PC-3 (cell line): ENCODE measurements around the gene KCNJ5. TPM values are rescaled to one million over a fixed set of nuclear protein-coding genes. Genes with fewer than 3 reads are reported as not detected.
A peak's percentile ranks its signal among the peaks of the same experiment; 100 is the strongest.

Source experiments
- ATAC-seq: fragments of 200-7000 bp; cut with Tn5 transposase; 2 replicates; pipeline ENCODE4 v1.9.1; 2020; ENCODE audit warnings: mild to moderate bottlenecking, moderate library complexity
- BruUV-seq: library from RNA; stranded (reverse); fragments of 400-500 nt; replicated peaks from 2 replicates; lab custom pipeline; 2021; lab: Mats Ljungman, UMichigan
- CTCF ChIA-PET: fragments of 300-600 bp; sonication (Branson Sonifier 250); formaldehyde crosslinking; loops from one replicate; lab custom pipeline; 2022; ENCODE audit warnings: antibody characterized with exemption; lab: Charles Lee
- POLR2A ChIA-PET: fragments of 300-600 bp; sonication (Branson Sonifier 250); formaldehyde crosslinking; loops from one replicate; lab custom pipeline; 2022; ENCODE audit warnings: antibody characterized with exemption; ENCODE audit not compliant: unreplicated experiment; lab: Charles Lee
- DNase-seq: peaks from one replicate; pipeline ENCODE4 v3.0.0-alpha.2; 2015
- H2AFZ ChIP-seq: fragments of 300-600 bp; sonication (generic); 2 replicates; pipeline ENCODE4 v1.6.0; 2016; ENCODE audit warnings: antibody characterized with exemption, low read length
- H3F3A ChIP-seq: fragments of 300-600 bp; sonication (generic); one replicate; pipeline ENCODE4 v1.6.0; 2017; ENCODE audit warnings: antibody characterized with exemption, low read length, control low read depth, mild to moderate bottlenecking; ENCODE audit not compliant: unreplicated experiment
- H3K27ac ChIP-seq: fragments of 300-600 bp; sonication (generic); 2 replicates; pipeline ENCODE4 v1.5.1; 2016; ENCODE audit warnings: mild to moderate bottlenecking, low read length
- H3K27me3 ChIP-seq: fragments of 300-600 bp; sonication (generic); 2 replicates; pipeline ENCODE4 v1.6.1; 2016; ENCODE audit warnings: low read length, mixed read lengths
- H3K36me3 ChIP-seq: fragments of 300-600 bp; sonication (generic); 2 replicates; pipeline ENCODE4 v1.6.1; 2016; ENCODE audit warnings: low read depth, mixed run types, low read length, mixed read lengths
- H3K4me1 ChIP-seq: fragments of 300-600 bp; sonication (generic); 2 replicates; pipeline ENCODE4 v1.5.1; 2016; ENCODE audit warnings: low read length; ENCODE audit not compliant: insufficient read depth
- H3K4me2 ChIP-seq: fragments of 300-600 bp; sonication (generic); 2 replicates; pipeline ENCODE4 v1.6.0; 2016; ENCODE audit warnings: low read length
- H3K4me3 ChIP-seq: fragments of 300-600 bp; sonication (generic); 2 replicates; pipeline ENCODE4 v1.5.1; 2016; ENCODE audit warnings: mild to moderate bottlenecking, low read length, mixed read lengths
- H3K79me2 ChIP-seq: fragments of 300-600 bp; sonication (generic); 2 replicates; pipeline ENCODE4 v1.6.1; 2017; ENCODE audit warnings: low read length, mixed read lengths
- H3K9ac ChIP-seq: fragments of 300-600 bp; sonication (generic); 2 replicates; pipeline ENCODE4 v1.6.0; 2016; ENCODE audit warnings: mild to moderate bottlenecking, low read length
- H3K9me2 ChIP-seq: fragments of 300-600 bp; sonication (generic); replicated peaks from 2 replicates; pipeline ENCODE4 v1.6.1; 2016; ENCODE audit warnings: mixed run types, low read length, mixed read lengths
- H3K9me3 ChIP-seq: fragments of 300-600 bp; sonication (generic); 2 replicates; pipeline ENCODE4 v1.6.1; 2016; ENCODE audit warnings: low read length, mixed read lengths
- H4K20me1 ChIP-seq: fragments of 300-600 bp; sonication (generic); 2 replicates; pipeline ENCODE4 v1.6.1; 2016; ENCODE audit warnings: low read length, mixed read lengths
- EZH2 ChIP-seq: fragments of 300-600 bp; sonication (generic); IDR thresholded peaks from one replicate; pipeline ENCODE4 v1.6.1; 2017; ENCODE audit warnings: antibody characterized with exemption, mild to moderate bottlenecking, low read length; ENCODE audit not compliant: unreplicated experiment
- EZH2phosphoT487 ChIP-seq: fragments of 300-600 bp; sonication (generic); IDR thresholded peaks from 2 replicates; pipeline ENCODE4 v1.6.1; 2018; ENCODE audit warnings: mild to moderate bottlenecking, antibody characterized with exemption, low read length, borderline replicate concordance
- intact Hi-C: fragments of 100-400 bp; cut with micrococcal nuclease; formaldehyde crosslinking; loops from 2 replicates; pipeline ENCODE4 v1.9.0; 2023
- total RNA-seq: library from RNA; depleted of rRNA; stranded (reverse); fragments of >200 nt; gene quantifications from 2 replicates; pipeline ENCODE4 v1.2.3, GENCODE V29; 2014
- TF ChIP-seq, protein P1 (sequence below): fragments of 300-600 bp; sonication (generic); conservative IDR thresholded peaks from 2 replicates; pipeline ENCODE4 v1.5.1; 2017; ENCODE audit warnings: antibody characterized with exemption, low read depth, mild to moderate bottlenecking, low read length

Gene KCNJ5
- total RNA-seq, 1 experiment from 2014 or later = not detected

GRCh38 chr11:128925250-128925600 is 34.1 kb downstream of the KCNJ5 start:
- no peak overlapping the region for H3K4me3 ChIP-seq
- no peak overlapping the region for H2AFZ ChIP-seq
- DNase-seq (no peak), ATAC-seq (no peak)
- H3K4me2 ChIP-seq = no peak overlapping the region
- no peaks in the 10 kb centered on the region for H3K9me3 ChIP-seq
- POLR2A ChIA-PET = no interaction called here
- H3K27me3 ChIP-seq = peaks cover 13% of the 10 kb centered on the region
- TF ChIP-seq EZH2 (no peak), EZH2phosphoT487 (no peak)
- TF ChIP-seq, protein P1, sequence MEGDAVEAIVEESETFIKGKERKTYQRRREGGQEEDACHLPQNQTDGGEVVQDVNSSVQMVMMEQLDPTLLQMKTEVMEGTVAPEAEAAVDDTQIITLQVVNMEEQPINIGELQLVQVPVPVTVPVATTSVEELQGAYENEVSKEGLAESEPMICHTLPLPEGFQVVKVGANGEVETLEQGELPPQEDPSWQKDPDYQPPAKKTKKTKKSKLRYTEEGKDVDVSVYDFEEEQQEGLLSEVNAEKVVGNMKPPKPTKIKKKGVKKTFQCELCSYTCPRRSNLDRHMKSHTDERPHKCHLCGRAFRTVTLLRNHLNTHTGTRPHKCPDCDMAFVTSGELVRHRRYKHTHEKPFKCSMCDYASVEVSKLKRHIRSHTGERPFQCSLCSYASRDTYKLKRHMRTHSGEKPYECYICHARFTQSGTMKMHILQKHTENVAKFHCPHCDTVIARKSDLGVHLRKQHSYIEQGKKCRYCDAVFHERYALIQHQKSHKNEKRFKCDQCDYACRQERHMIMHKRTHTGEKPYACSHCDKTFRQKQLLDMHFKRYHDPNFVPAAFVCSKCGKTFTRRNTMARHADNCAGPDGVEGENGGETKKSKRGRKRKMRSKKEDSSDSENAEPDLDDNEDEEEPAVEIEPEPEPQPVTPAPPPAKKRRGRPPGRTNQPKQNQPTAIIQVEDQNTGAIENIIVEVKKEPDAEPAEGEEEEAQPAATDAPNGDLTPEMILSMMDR = no peak
- no peak overlapping the region for H3K9ac ChIP-seq
- no peak overlapping the region for H3K27ac ChIP-seq
- H3F3A ChIP-seq = no peaks in the 10 kb centered on the region
- no peaks in the 10 kb centered on the region for H3K36me3 ChIP-seq
- no peaks in the 10 kb centered on the region for H4K20me1 ChIP-seq
- intact Hi-C loops = no loop called here
- CTCF ChIA-PET = no interaction called here
- H3K79me2 ChIP-seq = no peaks in the 10 kb centered on the region
- H3K4me1 ChIP-seq = 0 out of 2 replicates have a peak, but pooled peaks cover 6% of the 10 kb centered on the region
- H3K9me2 ChIP-seq = no peaks in the 10 kb centered on the region
- no TSS peak for BruUV-seq

DNA sequence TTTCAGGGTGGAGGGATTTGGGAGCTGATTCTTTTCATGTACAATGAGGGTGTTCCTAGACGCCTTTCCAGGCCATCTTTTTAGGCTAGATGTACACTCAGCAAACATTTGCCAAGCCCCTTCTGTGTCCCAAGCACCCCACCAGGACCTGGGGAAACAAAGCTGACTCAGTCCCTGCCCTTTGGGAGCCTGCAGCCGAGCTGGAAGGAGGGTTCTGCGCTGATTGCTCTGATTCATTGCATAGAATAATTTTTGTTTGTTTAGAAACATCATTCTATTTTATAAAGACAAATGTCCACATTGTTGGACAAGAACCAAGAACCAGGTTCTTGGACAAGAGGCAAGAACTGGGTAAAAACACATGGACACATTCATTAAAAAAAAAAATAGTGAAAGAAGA is 34.8 kb downstream of the KCNJ5 start:
- no TSS peak for BruUV-seq
- H3K9me2 ChIP-seq = no peaks in the 10 kb centered on the region
- intact Hi-C loops = no loop called here
- DNase-seq (peak; percentile 33), ATAC-seq (peak; percentile 64)
- TF ChIP-seq, protein P1 = no peak
- no peak for TF ChIP-seq EZH2
- no peak for TF ChIP-seq EZH2phosphoT487
- no peaks in the 10 kb centered on the region for H3K9me3 ChIP-seq
- CTCF ChIA-PET = interaction anchor here (0.6 kb wide), 1 partner anchor 17 kb away, joined by 3 read pairs; no protein-coding TSS in a partner anchor
- H3F3A ChIP-seq = no peaks in the 10 kb centered on the region
- H3K79me2 ChIP-seq = no peaks in the 10 kb centered on the region
- peaks cover 7% of the 10 kb centered on the region for H3K27me3 ChIP-seq
- no peak overlapping the region for H3K9ac ChIP-seq
- H3K4me1 ChIP-seq = 0 out of 2 replicates have a peak, but pooled peaks cover 6% of the 10 kb centered on the region
- no peaks in the 10 kb centered on the region for H3K36me3 ChIP-seq
- no peak overlapping the region for H2AFZ ChIP-seq
- no peak overlapping the region for H3K27ac ChIP-seq
- H3K4me2 ChIP-seq = no peak overlapping the region
- no peaks in the 10 kb centered on the region for H4K20me1 ChIP-seq
- POLR2A ChIA-PET = no interaction called here
- H3K4me3 ChIP-seq = no peak overlapping the region

DNA sequence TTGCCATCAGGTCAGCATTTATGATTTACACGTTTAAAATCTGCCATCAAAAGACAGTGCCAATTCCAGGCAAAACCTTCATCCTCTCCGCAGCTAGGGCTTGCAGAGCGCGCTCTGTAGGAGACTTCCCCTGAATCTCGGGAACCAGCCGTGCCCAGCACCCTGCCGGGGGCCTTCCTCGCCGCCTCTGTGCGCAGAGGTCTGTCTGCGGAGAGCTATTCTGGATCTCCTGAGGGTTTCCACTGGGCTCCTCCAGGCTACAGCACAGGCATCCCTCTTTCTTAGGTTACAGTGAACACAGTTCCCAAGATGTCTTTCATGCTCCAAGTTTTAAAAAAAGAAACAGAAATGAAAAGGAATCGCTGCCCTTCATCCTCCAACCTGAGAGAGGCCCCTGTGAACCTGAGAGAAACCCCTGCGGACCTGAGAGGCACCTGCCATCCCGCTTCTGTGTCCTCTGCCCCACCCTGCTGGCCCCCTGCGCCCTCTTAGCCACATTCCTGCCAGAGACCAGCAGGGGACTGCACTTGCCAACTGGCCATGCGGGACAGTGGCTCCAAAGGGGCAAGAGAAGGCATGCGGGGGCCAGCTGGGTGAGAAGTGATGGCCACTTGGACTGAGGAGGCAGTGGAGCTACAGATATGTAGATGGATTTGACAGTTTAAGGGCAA is 35.4 kb downstream of the KCNJ5 start:
- Histone ChIP-seq H2AFZ (no peak overlapping the region), H3K4me2 (no peak overlapping the region), H3K4me1 (0 out of 2 replicates have a peak, but pooled peaks cover 6% of the 10 kb centered on the region), H3K27ac (no peak overlapping the region), H4K20me1 (no peaks in the 10 kb centered on the region), H3F3A (no peaks in the 10 kb centered on the region), H3K4me3 (no peak overlapping the region), H3K9me3 (no peaks in the 10 kb centered on the region), H3K9ac (no peak overlapping the region), H3K79me2 (no peaks in the 10 kb centered on the region), H3K27me3 (peaks cover 2% of the 10 kb centered on the region; the same call in 1 of the 2 replicates), H3K9me2 (no peaks in the 10 kb centered on the region), H3K36me3 (no peaks in the 10 kb centered on the region)
- POLR2A ChIA-PET = no interaction called here
- DNase-seq (no peak), ATAC-seq (no peak)
- BruUV-seq = no TSS peak
- CTCF ChIA-PET = no interaction called here
- TF ChIP-seq EZH2phosphoT487 (no peak), EZH2 (no peak)
- TF ChIP-seq, protein P1 = no peak
- intact Hi-C loops = no loop called here
